Measurements from ENCODE around the gene EPHA5.

EPHA5 gene

GRCh38 chr4:65515646-65516045 lies 154.6 kb downstream of the EPHA5 start:
- TF ChIP-seq CTCF (conservative IDR thresholded peaks at IDR 0.05; ENCODE audit: low read length), result no peak

GRCh38 chr4:65510976-65511375 lies 159.3 kb downstream of the EPHA5 start:
- no peak overlapping the region for H3K4me3 ChIP-seq (ENCODE audit: low read length)
- peak; percentile 37 for DNase-seq (ENCODE audit: low read depth)
- TF ChIP-seq CTCF (conservative IDR thresholded peaks at IDR 0.05; ENCODE audit: low read length), result no peak

More at GRCh38 chr4:65515646-65516045, 154.6 kb downstream of the EPHA5 start:
- no peak overlapping the region for H3K4me3 ChIP-seq (ENCODE audit: low read length)
- DNase-seq (ENCODE audit: low read depth), result no peak

- DNase-seq (ENCODE audit: low read depth), result peak; percentile 40
- TF ChIP-seq CTCF (conservative IDR thresholded peaks at IDR 0.05; ENCODE audit: low read length), result no peak
- no peak overlapping the region for H3K4me3 ChIP-seq (ENCODE audit: low read length)
Observed at GRCh38 chr4:65508168-65508567, 162.1 kb downstream of the EPHA5 start.

- no peak for TF ChIP-seq CTCF (conservative IDR thresholded peaks at IDR 0.05; ENCODE audit: low read length)
- H3K4me3 ChIP-seq (ENCODE audit: low read length), result no peak overlapping the region
- peak; percentile 43 for DNase-seq (ENCODE audit: low read depth)
Observed at GRCh38 chr4:65502131-65502701, 168.1 kb downstream of the EPHA5 start.

GRCh38 chr4:65498606-65499005 lies 171.7 kb downstream of the EPHA5 start:
- no peak for TF ChIP-seq CTCF (conservative IDR thresholded peaks at IDR 0.05; ENCODE audit: low read length)
- no peak for DNase-seq (ENCODE audit: low read depth)
- H3K4me3 ChIP-seq (ENCODE audit: low read length), result no peak overlapping the region

- no peak overlapping the region for H3K4me3 ChIP-seq (ENCODE audit: low read length)
- DNase-seq (ENCODE audit: low read depth), result no peak
- no peak for TF ChIP-seq CTCF (conservative IDR thresholded peaks at IDR 0.05; ENCODE audit: low read length)
Observed at GRCh38 chr4:65495439-65495838, 174.8 kb downstream of the EPHA5 start.

GRCh38 chr4:65482410-65482809 lies 187.9 kb downstream of the EPHA5 start:
- no peak overlapping the region for H3K4me3 ChIP-seq (ENCODE audit: low read length)
- no peak for TF ChIP-seq CTCF (conservative IDR thresholded peaks at IDR 0.05; ENCODE audit: low read length)
- no peak for DNase-seq (ENCODE audit: low read depth)

All from AG10803 (cell line).